Heart left ventricle (tissue), 16 donors: ENCODE results near the gene MAN2A1. TPM values are rescaled to one million over a fixed set of nuclear protein-coding genes. Genes with fewer than 3 reads are reported as not detected.

ENCODE experiments used
- ATAC-seq, 4 donors: fragments of 200-7000 bp; cut with Tn5 transposase; one replicate each; pipeline ENCODE4 v1.9.1; 2020 to 2022; ENCODE audit warnings: moderate library complexity in 4 of 4, mild to moderate bottlenecking in 3 of 4, moderate number of reproducible peaks in 1 of 4
- DNase-seq, 5 donors: peaks; one replicate each; pipeline ENCODE4 v3.0.0-alpha.2; 2020
- H3K27ac ChIP-seq, 12 donors: fragments of 200-600 bp; sonication (generic) in 4 of 12; one replicate each; pipeline versions ENCODE4 v1.5.0 to v1.8.0; 2016 to 2022; ENCODE audit warnings: mild to moderate bottlenecking in 2 of 12
- H3K27me3 ChIP-seq, 9 donors: fragments of 200-600 bp; sonication (generic) in 2 of 9; one replicate each; pipeline versions ENCODE4 v1.5.1 to v1.8.0; 2016 to 2022; ENCODE audit warnings: mild to moderate bottlenecking in 3 of 9
- H3K36me3 ChIP-seq, 9 donors: fragments of 200-600 bp; sonication (generic) in 2 of 9; one replicate each; pipeline versions ENCODE4 v1.5.0 to v1.8.0; 2018 to 2022; ENCODE audit warnings: mild to moderate bottlenecking in 2 of 9
- H3K4me1 ChIP-seq, 12 donors: fragments of 200-600 bp; sonication (generic) in 4 of 12; one replicate each; pipeline versions ENCODE4 v1.5.0 to v1.8.0; 2016 to 2022; ENCODE audit warnings: mild to moderate bottlenecking in 3 of 12
- H3K4me3 ChIP-seq, 12 donors: fragments of 200-600 bp; sonication (generic) in 4 of 12; one replicate each; pipeline versions ENCODE4 v1.5.0 to v1.8.0; 2017 to 2022; ENCODE audit warnings: mild to moderate bottlenecking in 9 of 12, moderate library complexity in 4 of 12
- H3K9me3 ChIP-seq, 12 donors: fragments of 200-600 bp; sonication (generic) in 4 of 12; one replicate each; pipeline versions ENCODE4 v1.5.0 to v1.8.0; 2016 to 2022; ENCODE audit warnings: mild to moderate bottlenecking in 1 of 12
- POLR2A ChIP-seq, 2 donors: fragments of 450-650 bp; IDR thresholded peaks; one replicate each; pipeline ENCODE4 v1.6.1; 2017; ENCODE audit warnings: antibody characterized with exemption in 2 of 2, mild to moderate bottlenecking in 2 of 2, moderate library complexity in 2 of 2
- WGBS, 4 donors: extraction: QIAGEN DNeasy Blood & Tissue Kit in 2 of 4; methylation state at CpG; one replicate each; pipeline versions ENCODE4 v1.1.5 to v1.1.7; 2013 to 2018; 5-methylcytosine and 5-hydroxymethylcytosine counted together
- intact Hi-C, 10 donors: fragments of 100-400 bp; cut with DNase I; formaldehyde crosslinking; loops; one replicate each; pipeline versions ENCODE4 v1.11.1 to v1.14.2; 2022
- polyA plus RNA-seq, 2 donors: library from polyadenylated mRNA; stranded (reverse); fragments of 200-250 nt; gene quantifications; one replicate each; pipeline ENCODE4 v1.2.3, GENCODE V29; 2013
- total RNA-seq, 9 donors: library from RNA; depleted of rRNA in 2 of 9; stranded (reverse); fragments of >200 nt in 2 of 9; fragmentation: NEBNext Ultra II Directional in 3 of 9; extraction: Animal tissue kit (Norgen Biotek cat#: 25700) in 3 of 9; gene quantifications; one replicate each; pipeline versions ENCODE4 v1.1.0 to v1.2.4, GENCODE V29; 2016 to 2023
- TF ChIP-seq, protein P1 (sequence below), 12 donors: fragments of 200-600 bp; sonication (generic) in 4 of 12; IDR thresholded peaks; one replicate each; pipeline versions ENCODE4 v1.5.0 to v1.8.0; 2018 to 2022; ENCODE audit warnings: antibody characterized with exemption in 12 of 12, mild to moderate bottlenecking in 5 of 12
- donor health status: ischemic (EF 13 %, LVEDD 7.1; RV severe dilation, severe dysfunction).
- donor health status: healthy with polysubstance abuse.
- donor health status: DM: no; HTN: yes; CAD: no.
- donor health status: DM: no; HTN: no; CAD: no.
- donor health status: ischemic (EF 25% LVEDD 6.9; RV normal size, moderate dysfunction).
- donor health status: ischemic (EF 25% LVEDD 5.7; RV mildly dilated, moderate dysfunction).
- donor health status: healthy.
- donor health status: DM: yes; HTN: yes; CAD: no.
- donor health status: ischemic (EF 35%, LVEDD 5.7; RV mildly dilated, moderate dysfunction).
- donor health status: nonischemic (EF 11% LVEDD 7.7; RV severe dilation, severe dysfunction).
- donor health status: DM: yes; HTN: yes; CAD: no.
- donor health status: PGD.
- donor health status: ischemic (EF 29% LVEDD 5.4; RV normal size, mild dysfunction).
- donor health status: nonischemic (EF 23%, LVEDD 6.1; RV moderate dilation, normal function).

Gene MAN2A1
- total and polyA plus RNA-seq, 11 donors, result 2.0 to 22.9 (median 7.8) TPM

GRCh38 chr5:109690242-109690974, 681 bp downstream of the MAN2A1 start:
- no peaks in the 10 kb centered on the region for H3K27me3 ChIP-seq
- peaks cover 0 to 47% (median 20%) of the 10 kb centered on the region in 12 donors for H3K4me1 ChIP-seq
- ATAC-seq (peak in 3 of 4 donors; percentile 4 to 30 (median 10)), DNase-seq (peak; percentile 25 to 78 (median 35))
- peak overlapping the region; percentile 62 to 98 (median 88) for H3K4me3 ChIP-seq
- TF ChIP-seq, protein P1, sequence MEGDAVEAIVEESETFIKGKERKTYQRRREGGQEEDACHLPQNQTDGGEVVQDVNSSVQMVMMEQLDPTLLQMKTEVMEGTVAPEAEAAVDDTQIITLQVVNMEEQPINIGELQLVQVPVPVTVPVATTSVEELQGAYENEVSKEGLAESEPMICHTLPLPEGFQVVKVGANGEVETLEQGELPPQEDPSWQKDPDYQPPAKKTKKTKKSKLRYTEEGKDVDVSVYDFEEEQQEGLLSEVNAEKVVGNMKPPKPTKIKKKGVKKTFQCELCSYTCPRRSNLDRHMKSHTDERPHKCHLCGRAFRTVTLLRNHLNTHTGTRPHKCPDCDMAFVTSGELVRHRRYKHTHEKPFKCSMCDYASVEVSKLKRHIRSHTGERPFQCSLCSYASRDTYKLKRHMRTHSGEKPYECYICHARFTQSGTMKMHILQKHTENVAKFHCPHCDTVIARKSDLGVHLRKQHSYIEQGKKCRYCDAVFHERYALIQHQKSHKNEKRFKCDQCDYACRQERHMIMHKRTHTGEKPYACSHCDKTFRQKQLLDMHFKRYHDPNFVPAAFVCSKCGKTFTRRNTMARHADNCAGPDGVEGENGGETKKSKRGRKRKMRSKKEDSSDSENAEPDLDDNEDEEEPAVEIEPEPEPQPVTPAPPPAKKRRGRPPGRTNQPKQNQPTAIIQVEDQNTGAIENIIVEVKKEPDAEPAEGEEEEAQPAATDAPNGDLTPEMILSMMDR (IDR thresholded peaks at IDR 0.05), result no peak
- no peak for TF ChIP-seq POLR2A (IDR thresholded peaks at IDR 0.05)
- H3K27ac ChIP-seq, result peak overlapping the region; percentile 86 to 99 (median 95)
- peaks cover 0 to 14% (median 0%) of the 10 kb centered on the region in 12 donors for H3K9me3 ChIP-seq
- intact Hi-C loops, result loop anchor here in 2 of 10 donors (2.0 to 10.0 kb wide), 3 partner anchors 54 to 934 kb away; no protein-coding TSS in a partner anchor
- WGBS, 4 donors, result 0 to 1% (median 0%) methylated on average over 41 to 71 of the region's 71 CpGs
- H3K36me3 ChIP-seq, result no peaks in the 10 kb centered on the region

- DNase-seq (peak; percentile 73 to 80 (median 79)), ATAC-seq (peak; percentile 54 to 72 (median 62))
- Histone ChIP-seq H3K4me1 (peaks cover 0 to 53% (median 25%) of the 10 kb centered on the region in 12 donors), H3K27ac (peak overlapping the region; percentile 86 to 99 (median 95)), H3K27me3 (no peaks in the 10 kb centered on the region), H3K36me3 (no peaks in the 10 kb centered on the region), H3K9me3 (peaks cover 0 to 14% (median 0%) of the 10 kb centered on the region in 12 donors), H3K4me3 (peak overlapping the region; percentile 62 to 98 (median 88))
- TF ChIP-seq, protein P1 (IDR thresholded peaks at IDR 0.05), result peak; percentile 49 to 93 (median 74)
- TF ChIP-seq POLR2A (IDR thresholded peaks at IDR 0.05), result no peak
- intact Hi-C loops, result loop anchor here in 2 of 10 donors (2.0 to 10.0 kb wide), 3 partner anchors 54 to 934 kb away; no protein-coding TSS in a partner anchor
- 3 to 5% (median 3%) methylated on average over 26 of the region's 26 CpGs for WGBS, 4 donors
Measured at GRCh38 chr5:109690975-109691574, 1.3 kb downstream of the MAN2A1 start.

GRCh38 chr5:109691996-109692395, 2.3 kb downstream of the MAN2A1 start:
- Histone ChIP-seq H3K36me3 (no peaks in the 10 kb centered on the region), H3K4me1 (peaks cover 0 to 63% (median 25%) of the 10 kb centered on the region in 12 donors), H3K27me3 (no peaks in the 10 kb centered on the region), H3K4me3 (peak overlapping the region in 8 of 12 donors; percentile 62 to 98 (median 90)), H3K27ac (peak overlapping the region in 3 of 12 donors; percentile 93 to 96 (median 94)), H3K9me3 (peaks cover 0 to 14% (median 0%) of the 10 kb centered on the region in 12 donors)
- 79 to 93% (median 85%) methylated on average over 1 of the region's 1 CpG for WGBS, 4 donors
- intact Hi-C loops, result loop anchor here in 2 of 10 donors (2.0 to 10.0 kb wide), 3 partner anchors 53 to 933 kb away; no protein-coding TSS in a partner anchor
- TF ChIP-seq POLR2A (IDR thresholded peaks at IDR 0.05), result no peak
- TF ChIP-seq, protein P1 (IDR thresholded peaks at IDR 0.05), result no peak
- ATAC-seq (no peak), DNase-seq (no peak)

DNA sequence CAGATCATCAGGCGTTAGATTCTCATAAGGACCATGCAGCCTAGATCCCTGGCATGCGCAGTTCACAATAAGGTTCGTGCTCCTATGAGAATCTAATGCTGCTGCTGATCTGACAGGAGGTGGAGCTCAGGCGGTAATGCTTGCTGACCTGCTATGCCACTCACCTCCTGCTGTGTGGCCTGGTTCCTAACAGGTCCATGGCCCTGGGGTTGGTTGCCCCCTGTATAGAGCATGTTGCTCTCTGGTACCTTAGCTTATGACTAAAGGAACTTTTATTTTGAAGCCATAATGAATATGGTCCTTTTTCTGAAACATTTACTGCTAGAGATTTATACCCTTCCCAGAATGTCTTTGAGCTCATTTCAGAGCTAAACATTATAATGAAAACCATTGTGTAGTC, 3.1 kb downstream of the MAN2A1 start:
- Histone ChIP-seq H3K4me1 (peaks cover 0 to 71% (median 25%) of the 10 kb centered on the region in 12 donors), H3K9me3 (peaks cover 0 to 10% (median 0%) of the 10 kb centered on the region in 12 donors), H3K27ac (no peak overlapping the region), H3K36me3 (no peaks in the 10 kb centered on the region), H3K4me3 (peak overlapping the region in 1 of 12 donors; percentile 95), H3K27me3 (no peaks in the 10 kb centered on the region)
- TF ChIP-seq, protein P1 (IDR thresholded peaks at IDR 0.05), result no peak
- no peak for TF ChIP-seq POLR2A (IDR thresholded peaks at IDR 0.05)
- WGBS, 4 donors, result 87 to 96% (median 92%) methylated on average over 4 of the region's 4 CpGs
- no peak for DNase-seq
- no peak for ATAC-seq
- intact Hi-C loops, result loop anchor here in 2 of 10 donors (10.0 kb wide), 2 partner anchors 52 to 412 kb away; no protein-coding TSS in a partner anchor
